Measurements from ENCODE around the gene RAPH1.
"Not testable (repeated sequence)": the region's sequence is repeated elsewhere in the genome, so short reads cannot be mapped to it uniquely, and the experiment has no call there.

Gene RAPH1

DNA sequence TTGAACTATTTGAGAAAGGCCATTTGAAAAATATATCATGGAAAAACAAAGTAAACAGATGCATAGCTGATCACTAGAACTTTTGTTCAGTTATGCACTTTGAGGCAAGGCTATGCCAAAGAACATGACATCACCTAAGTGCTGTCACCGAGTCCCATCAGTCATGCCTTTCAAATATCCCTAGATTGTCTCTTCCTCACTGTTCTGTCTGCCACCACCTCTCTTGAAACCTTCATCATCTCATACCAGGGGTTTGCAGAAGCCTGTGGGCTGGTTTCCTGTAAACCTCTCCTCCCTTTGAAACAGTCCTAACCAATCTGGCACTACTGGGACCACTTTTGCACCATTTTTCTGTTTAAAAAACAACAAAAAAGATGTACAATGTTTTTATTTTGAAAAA is 12.3 kb upstream of the RAPH1 start:
- no peak for DNase-seq

DNA sequence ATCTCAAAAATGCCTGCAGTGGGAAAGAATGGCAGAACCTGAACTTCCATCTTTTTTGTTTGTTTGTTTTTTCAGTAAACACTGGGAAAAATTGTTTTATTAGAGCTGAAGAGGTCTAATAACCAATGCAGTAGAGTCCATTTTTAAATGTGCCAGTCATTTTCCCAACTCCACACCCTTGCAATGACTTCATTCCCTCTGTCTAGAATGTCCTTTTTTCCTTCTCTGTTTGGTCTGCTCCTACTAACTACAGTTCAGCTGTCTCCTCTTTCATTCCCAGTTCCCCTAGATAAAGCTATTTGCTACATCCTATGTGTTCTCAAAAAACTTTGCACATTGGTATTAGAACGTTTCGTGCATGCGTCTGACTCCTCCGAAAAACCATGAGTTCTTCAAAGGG is 9.3 kb upstream of the RAPH1 start:
- DNase-seq: no peak

GRCh38 chr2:203543898-203544328 is 8.8 kb upstream of the RAPH1 start:
- no peak for DNase-seq

DNA sequence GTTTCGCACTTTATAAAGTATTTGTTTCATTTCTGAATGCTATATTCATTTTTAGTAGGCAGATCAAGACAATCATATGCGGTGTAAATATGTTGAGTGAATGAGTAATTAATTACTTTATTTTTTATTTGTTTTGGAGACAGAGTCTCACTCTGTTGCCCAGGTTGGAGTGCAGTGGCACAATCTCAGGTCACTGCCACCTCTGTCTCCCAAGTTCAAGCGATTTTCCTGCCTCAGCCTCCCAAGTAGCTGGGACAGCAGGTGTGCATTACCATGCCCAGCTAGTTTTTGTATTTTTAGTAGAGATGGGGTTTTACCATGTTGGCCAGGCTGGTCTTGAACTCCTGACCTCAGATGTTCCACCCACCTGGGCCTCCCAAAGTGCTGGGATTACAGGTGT is 5.5 kb upstream of the RAPH1 start:
- not testable (repeated sequence) for DNase-seq

GRCh38 chr2:203538237-203538636 is 3.1 kb upstream of the RAPH1 start:
- DNase-seq: not testable (repeated sequence)

- not testable (repeated sequence) for DNase-seq
Observed at GRCh38 chr2:203536586-203536951, 1.5 kb upstream of the RAPH1 start.

GRCh38 chr2:203535784-203536585 is 884 bp upstream of the RAPH1 start:
- no peak for DNase-seq

- peak; percentile 9 to 17 for DNase-seq
Observed at GRCh38 chr2:203534621-203535077, 452 bp downstream of the RAPH1 start.

GRCh38 chr2:203533676-203534591 is 1.2 kb downstream of the RAPH1 start:
- DNase-seq: no peak

- no peak for DNase-seq
Observed at GRCh38 chr2:203532957-203533658, 2.0 kb downstream of the RAPH1 start.

GRCh38 chr2:203527719-203528118 is 7.4 kb downstream of the RAPH1 start:
- DNase-seq: no peak

DNA sequence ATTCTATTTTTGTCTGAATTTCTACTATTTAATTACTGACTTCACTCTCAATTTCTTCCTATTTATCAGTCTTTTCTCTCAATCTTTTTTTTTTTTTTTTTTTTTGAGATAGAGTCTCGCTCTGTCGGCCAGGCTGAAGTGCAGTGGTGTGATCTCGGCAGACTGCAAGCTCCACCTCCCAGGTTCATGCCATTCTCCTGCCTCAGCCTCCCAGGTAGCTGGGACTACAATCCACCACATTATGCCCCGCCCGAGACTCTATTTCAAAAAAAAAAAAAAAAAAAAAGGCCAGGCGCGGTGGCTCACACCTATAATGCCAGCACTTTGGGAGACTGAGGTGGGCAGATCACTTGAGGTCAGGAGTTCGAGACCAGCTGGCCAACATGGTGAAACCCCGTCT is 21.8 kb downstream of the RAPH1 start:
- not testable (repeated sequence) for DNase-seq

DNA sequence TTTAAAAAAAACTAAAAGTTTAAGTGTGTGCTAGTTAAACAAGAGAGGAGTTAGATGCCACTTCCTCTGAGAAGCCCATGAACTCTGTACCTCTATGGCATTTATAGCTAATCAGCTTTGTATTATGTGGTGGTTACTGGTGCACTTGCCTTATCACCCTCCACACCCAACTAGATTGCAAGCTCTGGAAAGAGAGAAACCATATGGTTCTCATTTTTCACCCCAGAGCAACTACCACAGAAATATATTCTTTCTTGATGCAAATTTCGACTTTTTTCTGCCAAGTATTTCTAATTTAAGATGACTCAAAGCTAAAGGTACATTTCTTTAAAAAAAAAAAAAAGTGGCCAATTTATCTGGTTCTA is 24.2 kb downstream of the RAPH1 start:
- no peak for DNase-seq

GRCh38 chr2:203510256-203510940 is 24.7 kb downstream of the RAPH1 start:
- no peak for DNase-seq

DNA sequence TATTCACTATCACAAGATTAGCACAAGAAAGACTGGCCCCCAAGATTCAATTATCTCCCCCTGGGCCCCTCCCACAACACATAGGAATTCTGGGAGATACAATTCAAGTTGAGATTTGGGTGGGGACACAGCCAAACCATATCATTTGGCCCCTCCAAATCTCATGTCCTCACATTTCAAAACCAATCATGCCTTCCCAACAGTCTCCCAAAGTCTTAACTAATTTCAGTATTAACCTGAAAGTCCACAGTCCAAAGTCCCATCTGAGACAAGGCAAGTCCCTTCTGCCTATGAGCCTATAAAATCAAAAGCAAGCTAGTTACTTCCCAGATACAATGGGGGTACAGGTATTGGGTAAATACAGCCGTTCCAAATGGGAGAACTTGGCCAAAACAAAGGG is 31.6 kb downstream of the RAPH1 start:
- not testable (repeated sequence) for DNase-seq

- no peak for DNase-seq
Observed at GRCh38 chr2:203501873-203502272, 33.2 kb downstream of the RAPH1 start.

GRCh38 chr2:203500951-203501350 is 34.1 kb downstream of the RAPH1 start:
- no peak for DNase-seq

DNA sequence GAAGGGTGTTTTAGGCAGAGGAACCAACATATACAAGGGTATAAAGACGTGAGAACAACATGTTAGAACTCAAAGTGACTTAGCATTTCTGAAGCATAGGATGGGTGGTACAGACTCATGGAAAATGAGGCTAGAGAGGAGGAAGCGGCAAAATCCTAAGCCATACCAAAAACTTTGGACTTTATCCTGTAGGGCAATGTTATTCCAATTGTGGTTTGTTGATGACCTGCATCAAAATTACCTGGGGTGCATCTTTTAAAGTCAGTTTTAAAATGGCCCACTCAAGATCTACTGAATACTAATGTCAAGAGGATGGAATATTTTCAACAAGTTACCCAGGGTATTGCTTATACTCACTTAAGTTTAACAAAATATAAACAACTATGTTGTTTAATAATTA is 34.8 kb downstream of the RAPH1 start:
- DNase-seq: no peak

DNA sequence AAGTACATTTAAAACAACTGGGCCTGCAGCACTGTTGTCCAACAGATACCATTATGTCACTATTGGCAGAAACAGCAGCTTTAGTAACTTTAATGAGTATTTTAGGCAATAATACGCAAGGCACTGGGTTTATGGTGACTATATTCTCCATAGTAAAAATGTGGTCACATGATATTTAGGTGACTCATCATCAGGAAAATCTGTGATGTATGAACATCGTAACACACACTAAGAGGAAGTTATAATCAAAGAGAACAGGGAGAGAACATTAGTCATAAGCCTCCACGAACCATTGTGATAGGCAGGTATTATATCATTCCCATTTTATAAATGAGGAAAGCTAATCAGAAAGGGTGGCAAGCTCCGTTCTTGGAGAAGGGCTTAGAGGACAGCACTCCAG is 36.9 kb downstream of the RAPH1 start:
- DNase-seq: no peak

GRCh38 chr2:203492965-203493364 is 42.1 kb downstream of the RAPH1 start:
- DNase-seq: no peak

GRCh38 chr2:203490391-203490790 is 44.7 kb downstream of the RAPH1 start:
- DNase-seq: no peak

- no peak for DNase-seq
Observed at GRCh38 chr2:203489531-203489930, 45.6 kb downstream of the RAPH1 start.
